ENCODE data around the gene DNAJB5.

DNAJB5 gene

GRCh38 chr9:34985311-34985899, 4.1 kb upstream of the DNAJB5 start:
- peak; percentile 42 to 45 for DNase-seq

- peak; percentile 49 to 61 for DNase-seq
Observed at GRCh38 chr9:34986540-34987047, 3.0 kb upstream of the DNAJB5 start.

- DNase-seq = no peak
Observed at GRCh38 chr9:34987160-34987901, 2.2 kb upstream of the DNAJB5 start.

- peak; percentile 30 to 34 for DNase-seq
Observed at GRCh38 chr9:34988218-34989002, 1.1 kb upstream of the DNAJB5 start.

DNA sequence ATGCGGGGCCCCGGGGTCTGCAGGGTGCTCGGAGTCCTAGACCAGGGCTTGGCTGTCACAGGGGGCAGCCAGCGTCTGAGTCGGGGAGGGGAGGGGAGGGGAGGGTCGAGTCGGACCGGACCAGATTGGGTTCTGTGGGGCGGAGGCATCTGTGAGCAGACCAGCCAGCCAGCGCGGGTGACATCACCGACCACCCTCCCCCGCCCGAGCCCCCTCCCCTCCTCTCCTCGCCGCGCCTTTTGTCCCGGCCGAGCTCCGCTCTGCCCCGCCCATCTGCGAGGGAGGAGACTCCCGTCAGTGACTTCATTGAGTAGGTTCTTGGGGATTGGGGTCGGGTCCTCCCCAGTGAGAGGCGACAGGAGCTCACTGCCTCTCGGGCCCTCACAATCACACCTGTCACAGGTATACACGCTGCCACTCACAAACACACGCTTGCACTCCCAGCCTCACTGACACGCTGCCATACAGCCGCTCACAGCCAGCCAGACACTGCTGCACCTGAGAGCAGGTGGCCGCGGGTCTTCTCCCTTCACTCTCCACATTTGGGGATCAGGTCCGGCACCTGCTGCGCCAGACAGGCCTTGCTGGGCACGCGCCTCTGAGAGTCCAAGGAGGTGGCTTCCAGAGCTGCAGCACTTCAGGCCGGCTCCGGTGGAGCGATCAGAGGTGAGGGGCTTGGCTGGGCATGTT, 546 bp downstream of the DNAJB5 start:
- no peak for DNase-seq

GRCh38 chr9:34990908-34991606, 1.5 kb downstream of the DNAJB5 start:
- DNase-seq = no peak

DNA sequence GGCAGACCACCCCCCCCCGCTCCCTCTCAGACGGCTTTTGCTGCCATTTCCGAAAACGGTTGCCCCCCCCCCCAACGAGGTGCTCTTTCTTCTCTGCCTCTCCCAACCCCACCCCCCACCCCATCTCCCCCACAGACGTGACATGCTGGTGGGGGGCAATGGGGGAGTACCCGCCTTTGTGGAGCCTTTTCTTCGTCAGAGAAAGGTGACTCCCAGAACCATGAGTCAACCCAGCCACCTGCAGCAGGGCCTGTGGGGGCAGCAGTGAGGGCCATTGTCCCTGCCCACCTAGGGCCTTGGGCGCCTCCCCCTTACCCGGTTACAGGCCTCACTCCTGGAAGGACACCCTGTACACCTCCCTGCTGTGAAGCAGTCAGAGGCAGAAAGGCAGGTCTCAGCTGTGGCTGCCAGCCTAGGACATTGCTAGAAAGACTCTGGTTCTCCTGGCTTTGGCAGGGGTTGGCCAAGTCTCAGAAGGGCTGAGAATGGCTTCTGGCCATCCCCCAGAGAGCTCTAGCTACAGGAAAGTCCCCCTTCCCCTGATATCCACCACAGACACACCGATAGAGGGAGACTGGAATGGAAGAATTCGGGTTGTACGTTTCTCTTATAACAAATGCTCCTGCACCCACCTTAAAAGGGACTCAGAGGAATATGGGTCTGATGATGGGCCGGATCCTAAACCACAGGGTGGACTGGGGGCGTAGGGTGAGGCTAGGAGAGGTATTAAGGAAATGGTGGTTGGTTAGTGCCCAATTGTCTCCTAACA, 2.2 kb downstream of the DNAJB5 start:
- DNase-seq = no peak

GRCh38 chr9:34992376-34992951, 2.9 kb downstream of the DNAJB5 start:
- no peak for DNase-seq

GRCh38 chr9:34993502-34994259, 4.1 kb downstream of the DNAJB5 start:
- peak; percentile 24 to 35 for DNase-seq

- peak in 1 of 2 donors; percentile 12 for DNase-seq
Observed at GRCh38 chr9:34994260-34994899, 4.8 kb downstream of the DNAJB5 start.

- no peak for DNase-seq
Observed at GRCh38 chr9:34994900-34995669, 5.5 kb downstream of the DNAJB5 start.

DNA sequence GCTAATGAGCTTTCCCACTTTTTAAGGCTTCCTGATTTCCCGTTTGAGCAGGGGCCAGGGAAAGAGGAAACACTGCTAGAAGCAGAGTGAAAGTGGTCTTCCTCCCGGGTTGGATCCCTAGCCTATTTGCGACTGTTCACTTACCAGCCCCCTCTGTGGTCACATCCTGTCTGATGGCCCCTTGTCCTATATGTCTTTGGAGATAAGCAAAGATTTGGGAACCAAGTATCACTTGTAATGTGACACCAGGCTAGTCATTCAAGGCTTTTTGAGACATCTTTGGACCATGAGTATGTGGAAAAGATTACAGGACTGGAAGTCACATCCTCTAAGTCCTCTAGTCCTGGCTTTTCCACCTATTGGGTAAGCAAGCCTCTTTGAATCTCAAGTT, 6.1 kb downstream of the DNAJB5 start:
- DNase-seq = no peak

DNA sequence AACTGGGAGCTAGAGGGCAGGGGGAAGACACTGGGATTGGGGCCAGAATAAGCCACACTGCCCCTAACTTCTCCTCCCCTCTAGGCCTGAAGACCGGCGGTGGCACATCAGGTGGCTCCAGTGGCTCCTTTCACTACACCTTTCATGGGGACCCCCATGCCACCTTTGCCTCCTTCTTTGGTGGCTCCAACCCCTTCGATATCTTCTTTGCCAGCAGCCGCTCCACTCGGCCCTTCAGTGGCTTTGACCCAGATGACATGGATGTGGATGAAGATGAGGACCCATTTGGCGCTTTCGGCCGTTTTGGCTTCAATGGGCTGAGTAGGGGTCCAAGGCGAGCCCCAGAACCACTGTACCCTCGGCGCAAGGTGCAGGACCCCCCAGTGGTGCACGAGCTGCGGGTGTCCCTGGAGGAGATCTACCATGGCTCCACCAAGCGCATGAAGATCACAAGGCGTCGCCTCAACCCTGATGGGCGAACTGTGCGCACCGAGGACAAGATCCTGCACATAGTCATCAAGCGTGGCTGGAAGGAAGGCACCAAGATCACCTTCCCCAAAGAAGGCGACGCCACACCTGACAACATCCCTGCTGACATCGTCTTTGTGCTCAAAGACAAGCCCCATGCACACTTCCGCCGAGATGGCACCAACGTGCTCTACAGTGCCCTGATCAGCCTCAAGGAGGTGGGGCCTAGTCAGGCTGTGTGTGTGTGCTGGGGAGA, 6.8 kb downstream of the DNAJB5 start:
- no peak for DNase-seq

- DNase-seq = no peak
Observed at GRCh38 chr9:34996905-34997279, 7.3 kb downstream of the DNAJB5 start.

- DNase-seq = no peak
Observed at GRCh38 chr9:34997379-34997781, 7.8 kb downstream of the DNAJB5 start.

DNA sequence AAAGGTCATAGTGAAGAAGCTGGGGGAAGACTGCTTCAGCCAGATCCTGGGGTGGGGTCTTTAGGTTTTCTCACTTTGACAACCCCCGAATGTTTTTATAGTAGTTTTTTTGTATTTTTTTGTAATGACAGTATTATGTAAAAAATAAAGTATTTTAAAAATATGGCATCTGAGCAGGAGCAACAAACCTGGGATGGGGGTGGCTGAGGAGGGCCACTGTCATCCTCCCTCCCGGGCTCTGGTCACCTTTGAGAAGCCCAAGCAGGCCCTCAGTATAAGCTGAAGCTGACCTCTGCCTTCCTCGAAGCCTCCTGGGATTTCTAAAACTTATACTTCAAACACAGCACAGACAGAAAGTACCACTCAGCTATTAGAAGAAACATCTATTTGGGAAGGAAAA, 8.7 kb downstream of the DNAJB5 start:
- no peak for DNase-seq

DNA sequence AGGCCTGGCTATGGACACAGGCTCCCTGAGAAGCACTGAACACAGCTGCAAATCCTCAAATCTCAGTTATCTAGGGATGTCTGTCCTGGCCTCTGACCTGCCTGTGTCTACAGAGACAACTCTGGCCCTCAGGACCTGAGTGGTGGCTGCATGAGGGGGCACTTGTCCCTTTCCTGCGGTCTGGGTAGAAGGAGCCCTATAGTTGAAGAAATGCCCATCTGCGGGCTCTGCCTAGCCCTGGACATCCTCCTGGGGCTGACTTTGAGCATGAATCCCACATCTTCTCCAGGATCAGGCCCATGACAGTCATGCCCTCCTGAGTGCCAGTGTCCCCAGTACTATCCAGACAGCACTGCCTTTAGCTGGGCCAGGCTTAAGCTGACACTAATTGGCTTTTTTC, 10.0 kb downstream of the DNAJB5 start:
- DNase-seq = no peak

- DNase-seq = no peak
Observed at GRCh38 chr9:35000535-35001284, 11.2 kb downstream of the DNAJB5 start.
